ENCODE results near the gene WDR33.

Gene WDR33

DNA sequence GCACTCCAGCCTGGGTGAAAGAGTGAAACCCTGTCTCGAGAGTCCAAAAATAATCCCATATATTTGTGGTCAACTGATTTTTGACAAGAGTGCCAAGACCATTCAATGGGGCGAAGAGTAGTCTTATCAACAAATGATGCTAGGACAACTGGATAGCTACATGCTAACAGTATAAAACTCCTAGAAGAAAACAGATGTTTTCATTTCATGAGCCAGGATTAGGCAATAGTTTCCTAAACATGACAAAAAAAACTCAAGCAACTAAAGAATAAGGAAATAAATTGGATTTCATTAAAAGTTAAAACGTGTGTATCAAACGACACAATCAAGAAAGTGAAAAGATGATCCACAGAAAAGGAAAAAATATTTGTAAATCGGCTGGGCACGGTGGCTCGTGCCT lies 141.9 kb downstream of the WDR33 start:
- no peak for DNase-seq

DNA sequence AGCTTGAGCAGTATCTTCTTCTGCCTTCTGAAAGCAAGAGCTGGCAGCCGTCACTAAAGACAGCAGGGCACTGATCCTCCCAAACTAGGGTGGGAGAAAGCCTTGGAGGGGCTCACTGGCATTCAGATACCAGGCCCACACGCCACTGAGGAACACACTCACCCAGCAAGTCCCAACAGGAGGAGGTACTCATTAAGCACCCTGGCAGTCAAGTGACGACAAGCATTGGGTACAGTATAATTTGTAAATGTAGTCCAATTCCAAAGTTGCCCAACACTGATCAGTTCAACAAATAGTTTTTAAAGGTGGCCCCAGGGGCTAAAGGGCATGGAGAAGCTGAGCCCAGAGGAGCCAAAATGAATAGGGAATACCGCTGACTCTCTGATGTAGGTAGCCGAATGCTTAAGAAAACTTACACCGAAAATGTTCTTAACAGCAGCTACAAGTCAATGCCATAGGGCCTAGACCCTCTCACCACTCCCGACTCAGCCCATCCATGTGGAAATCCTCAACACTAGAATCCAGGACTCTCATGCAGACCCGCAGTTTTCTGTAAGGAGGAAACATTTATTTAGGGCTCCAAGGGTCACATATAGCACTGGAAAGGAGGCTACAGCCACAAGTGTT lies 145.6 kb downstream of the WDR33 start:
- no peak for DNase-seq

DNA sequence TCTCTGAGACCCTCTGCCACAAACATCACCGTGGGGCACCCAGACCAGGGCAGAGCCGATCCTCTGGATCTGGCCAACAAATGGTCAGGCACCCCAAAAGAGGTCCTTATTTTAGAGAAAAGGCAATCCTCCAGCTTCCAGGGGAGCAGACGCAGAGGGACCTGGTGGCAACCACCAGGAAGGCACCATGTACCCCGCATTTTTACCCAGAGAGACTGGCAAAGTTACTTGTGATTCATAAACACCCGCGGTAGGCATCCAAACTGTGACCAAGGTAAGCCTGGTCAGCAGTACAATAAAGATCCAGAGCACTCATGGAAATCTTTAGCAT lies 146.1 kb downstream of the WDR33 start:
- DNase-seq: no peak

DNA sequence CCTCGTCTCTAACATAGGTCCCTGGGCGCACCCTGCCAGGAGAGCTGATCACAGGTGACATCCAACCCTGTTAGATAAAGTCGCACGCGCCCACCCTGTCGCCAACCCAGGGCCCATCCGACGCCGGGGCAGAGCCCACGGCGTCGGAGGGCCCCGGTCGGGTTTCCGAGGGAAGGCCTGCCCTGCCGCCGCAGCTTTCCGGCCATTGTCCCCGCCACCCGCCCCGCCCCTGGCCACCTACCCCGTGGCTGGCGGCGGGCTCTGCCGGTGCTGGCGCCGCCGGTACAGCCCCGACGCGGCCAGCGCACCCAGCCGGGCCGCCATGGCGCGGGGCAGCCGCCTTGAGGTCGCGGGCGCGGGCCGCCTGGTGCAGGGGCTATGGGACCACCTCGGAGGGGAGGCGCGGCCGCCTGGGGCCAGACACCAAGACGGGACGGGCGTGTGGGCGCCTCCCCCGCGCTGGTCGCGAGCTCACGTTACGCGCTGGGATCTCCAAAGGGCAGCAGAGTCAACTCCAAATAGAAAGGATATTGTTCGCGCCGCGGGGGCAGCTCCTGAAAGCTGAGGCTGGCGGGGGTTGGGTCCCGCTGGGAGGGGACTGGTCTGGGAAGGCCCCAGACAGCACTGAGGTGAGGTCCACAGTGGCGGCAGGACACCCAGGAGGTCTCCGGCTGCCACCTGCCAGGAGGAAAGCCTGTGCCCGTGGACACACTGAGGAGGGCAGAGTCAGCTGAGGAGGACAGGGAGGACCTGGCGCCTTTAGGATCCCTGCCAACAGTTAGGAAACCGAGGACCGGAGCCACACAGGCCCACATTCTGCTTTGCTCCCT lies 146.7 kb downstream of the WDR33 start:
- no peak for DNase-seq

DNA sequence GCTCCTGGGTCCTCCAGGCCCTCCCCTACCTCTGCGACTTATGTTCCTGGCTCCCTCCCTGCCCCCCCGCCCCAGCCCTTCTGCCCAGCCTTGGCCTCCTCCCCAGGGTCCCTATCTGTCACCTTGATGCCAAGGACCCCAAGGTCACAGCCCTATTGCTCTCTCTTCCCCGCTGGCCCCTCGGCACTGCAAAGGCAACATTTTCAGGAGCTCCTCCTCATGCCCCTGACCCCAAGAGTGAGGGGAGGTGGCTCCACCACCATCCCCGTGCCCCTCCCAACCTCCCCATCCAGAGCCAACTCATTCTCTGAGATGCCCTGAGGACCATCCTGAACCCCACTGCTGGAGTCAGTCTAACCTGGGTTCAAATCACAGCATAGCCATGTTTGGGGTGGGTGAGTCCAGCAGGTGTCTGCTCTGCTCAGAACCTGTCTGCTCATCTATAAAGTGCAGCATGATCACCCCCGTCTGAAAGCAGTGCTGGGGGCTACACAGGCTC lies 147.4 kb downstream of the WDR33 start:
- no peak for DNase-seq

DNA sequence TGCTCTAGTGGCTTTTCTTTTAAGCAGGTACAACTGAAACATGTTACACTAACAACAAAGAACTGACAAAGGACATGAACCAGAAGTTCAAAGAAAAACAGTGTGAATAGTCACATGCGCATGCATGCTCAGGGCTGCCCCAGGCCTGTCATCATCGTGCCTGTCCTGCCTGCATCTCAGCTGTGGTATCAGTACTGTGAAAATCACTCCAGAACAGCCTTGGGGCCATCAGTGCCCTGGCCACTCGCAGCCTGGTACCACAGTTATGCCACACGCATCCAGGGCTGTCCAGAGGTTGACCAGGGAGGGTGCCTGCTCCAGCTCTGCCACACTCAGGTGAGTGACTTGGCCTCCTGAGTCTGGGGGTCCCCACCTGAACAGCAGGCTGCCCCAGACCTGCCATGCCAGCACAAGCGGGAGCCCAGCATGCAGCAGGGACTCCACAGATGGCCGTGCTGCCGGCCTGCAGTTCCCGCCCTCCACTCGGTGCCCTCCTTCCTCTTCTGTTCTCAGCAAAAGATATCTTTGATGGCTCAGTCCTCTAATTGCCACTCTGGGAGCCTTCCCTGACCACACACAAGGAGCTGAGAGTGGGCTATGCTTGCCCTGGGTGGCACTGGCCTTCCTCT lies 147.9 kb downstream of the WDR33 start:
- no peak for DNase-seq

DNA sequence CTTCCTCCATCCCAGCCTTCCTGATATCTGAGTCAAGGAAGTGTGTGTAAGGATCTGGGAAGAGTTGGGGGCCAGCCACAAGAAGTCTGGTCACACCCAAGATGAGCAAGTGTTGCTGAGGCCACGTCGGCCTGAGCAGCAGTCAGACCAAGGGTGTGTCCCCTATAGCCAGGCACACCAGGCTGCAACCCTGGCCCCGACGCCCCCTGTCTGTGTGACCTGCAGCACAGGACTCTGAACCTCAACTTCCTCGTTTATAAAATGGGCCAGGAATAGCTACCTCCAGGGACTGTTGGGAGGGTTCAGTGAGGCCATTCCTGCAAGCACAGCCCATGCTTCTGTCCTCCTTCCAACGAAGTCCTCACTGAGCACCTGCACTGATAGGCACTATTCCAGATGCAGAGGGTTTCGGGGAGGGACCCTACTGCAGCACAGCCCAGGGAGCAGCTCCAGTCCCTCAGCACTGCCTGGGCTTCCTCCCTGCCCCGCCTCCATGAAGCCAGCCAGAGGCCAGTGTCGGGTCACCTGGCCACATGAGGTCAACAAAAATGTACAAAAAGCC lies 148.9 kb downstream of the WDR33 start:
- DNase-seq: no peak

DNA sequence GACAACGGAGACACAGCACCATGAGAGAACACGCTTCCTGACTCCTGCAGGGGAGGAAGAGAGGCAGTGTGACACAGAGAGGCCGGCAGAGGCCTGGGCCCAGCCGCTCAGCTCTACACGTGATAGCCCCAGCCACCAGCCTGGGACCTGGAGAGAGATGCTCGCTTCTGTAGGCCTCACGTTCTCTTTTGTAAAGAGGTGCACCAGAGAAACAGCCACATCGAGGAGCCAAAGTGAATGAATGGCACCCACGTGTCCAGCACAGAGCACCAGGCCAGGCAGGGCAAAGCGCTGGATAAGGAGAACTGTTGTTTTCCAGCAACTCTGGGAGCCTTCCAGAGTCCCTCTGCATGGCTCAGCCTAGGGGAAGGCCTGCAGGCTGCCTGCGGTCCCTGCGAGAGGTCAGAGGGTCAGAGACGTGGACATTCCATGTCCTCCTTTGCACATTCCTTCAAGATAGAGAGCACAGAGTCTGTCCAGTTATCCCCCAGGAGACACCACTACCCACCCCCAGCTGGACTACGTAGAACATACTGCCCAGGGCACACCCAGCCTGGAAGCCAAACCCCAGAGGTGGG lies 149.8 kb downstream of the WDR33 start:
- DNase-seq: no peak

DNA sequence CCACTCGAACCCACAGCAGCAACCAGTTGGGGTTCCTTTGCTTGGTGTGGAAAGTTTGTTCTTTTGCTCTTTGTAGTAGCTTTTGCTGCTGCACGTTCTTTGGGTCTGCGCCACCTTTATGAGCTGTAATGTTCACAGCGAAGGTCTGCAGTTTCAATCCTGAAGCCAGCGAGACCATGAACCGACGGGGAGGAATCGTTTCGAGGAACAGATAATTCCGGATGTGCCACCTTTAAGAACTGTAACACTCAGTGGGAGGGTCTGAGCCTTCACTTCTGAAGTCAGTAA lies 150.7 kb downstream of the WDR33 start:
- DNase-seq: no peak

DNA sequence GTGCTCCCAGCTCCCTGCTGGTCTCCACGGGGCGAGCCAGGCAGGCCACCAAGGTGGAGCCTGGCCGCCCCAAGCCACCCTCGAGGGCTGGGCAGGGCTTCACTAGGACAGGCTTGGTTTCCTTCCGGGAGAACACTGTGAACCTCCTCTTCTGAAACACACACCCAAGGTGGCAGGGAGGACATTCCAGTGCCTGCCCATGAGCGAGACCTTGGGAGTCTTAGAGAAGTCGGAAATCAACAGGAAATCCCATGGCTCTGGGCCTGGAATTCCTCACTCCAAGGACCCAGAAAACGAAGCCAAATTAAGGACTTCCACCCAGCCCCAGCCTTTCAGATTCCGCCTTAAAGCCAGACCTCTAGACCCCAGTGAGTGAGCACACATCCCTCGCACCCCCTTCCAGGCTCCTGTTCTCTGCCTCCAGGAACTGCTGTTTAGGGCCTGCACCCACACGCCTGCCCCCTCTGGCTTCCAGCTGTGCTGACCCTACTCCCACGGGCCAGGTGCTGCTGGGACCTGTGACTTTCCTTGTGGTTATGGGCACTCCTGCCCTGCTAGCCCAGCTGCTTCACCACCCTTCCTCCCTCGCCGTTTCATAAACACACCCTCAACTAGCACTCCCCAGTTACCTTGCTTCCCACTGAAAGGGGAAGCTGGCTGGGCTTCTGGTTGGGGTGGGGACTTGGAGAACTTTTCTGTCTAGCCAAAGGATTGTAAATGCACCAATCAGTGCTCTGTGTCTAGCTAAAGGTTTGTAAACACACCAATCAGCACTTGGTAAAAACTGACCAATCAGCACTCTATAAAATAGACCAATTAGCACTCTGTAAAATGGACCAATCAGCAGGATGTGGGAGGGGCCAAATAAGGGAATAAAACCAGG lies 151.3 kb downstream of the WDR33 start:
- no peak for DNase-seq

DNA sequence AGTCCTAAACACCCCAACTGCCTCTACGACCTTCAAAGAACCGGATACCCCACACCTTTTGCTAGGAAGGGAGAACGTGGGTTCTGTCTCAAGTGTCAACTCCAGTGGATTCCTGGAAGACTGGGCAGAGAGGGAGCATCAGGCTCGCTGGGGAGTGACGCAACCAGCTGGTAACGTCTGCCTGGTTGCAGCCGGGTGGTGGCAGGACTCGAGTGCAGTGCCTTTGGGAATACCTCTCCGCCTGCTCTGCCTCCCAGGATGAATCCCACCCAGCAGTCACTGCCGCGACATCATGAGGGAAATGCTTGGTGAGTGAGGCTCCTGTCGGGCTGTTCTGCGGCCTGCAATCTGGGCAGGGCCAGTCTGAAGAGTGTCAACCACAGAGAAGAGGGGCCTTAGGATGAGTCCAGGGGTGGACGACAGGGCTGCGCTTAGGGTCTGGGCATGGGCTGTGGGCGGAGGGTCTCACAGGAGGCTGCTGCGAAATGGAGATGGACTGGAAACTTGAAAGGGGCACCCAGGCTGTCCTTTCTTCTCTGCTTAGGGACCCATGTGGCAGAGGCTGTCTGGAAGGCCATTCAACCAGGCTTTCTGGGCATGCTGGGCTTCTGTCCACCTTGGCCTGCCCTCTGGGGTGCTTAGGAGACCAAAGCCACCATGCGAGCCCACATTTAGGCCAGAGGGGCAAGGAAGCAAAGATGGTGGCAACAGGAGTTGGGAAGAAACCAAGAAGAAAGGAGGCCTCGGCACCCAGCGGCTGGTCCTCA lies 152.1 kb downstream of the WDR33 start:
- DNase-seq: no peak

DNA sequence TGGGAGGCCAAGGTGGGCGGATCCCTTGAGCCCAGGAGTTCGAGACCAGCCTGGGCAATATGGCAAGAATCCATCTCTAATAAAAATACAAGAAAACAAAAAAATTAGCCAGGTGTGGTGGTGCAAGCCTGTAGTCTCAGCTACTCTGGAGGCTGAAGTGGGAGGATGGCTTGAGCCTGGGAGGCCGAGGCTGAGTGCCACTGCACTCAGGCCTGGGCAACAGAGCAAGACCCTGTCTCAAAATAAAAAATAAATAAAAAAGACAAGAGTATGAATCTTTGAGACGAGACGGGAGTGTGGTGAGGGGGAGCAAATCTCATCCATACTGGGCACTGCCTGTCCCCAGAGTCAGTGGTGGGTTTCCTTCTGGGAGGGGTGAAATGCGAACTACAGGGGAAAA lies 152.8 kb downstream of the WDR33 start:
- DNase-seq: no peak

DNA sequence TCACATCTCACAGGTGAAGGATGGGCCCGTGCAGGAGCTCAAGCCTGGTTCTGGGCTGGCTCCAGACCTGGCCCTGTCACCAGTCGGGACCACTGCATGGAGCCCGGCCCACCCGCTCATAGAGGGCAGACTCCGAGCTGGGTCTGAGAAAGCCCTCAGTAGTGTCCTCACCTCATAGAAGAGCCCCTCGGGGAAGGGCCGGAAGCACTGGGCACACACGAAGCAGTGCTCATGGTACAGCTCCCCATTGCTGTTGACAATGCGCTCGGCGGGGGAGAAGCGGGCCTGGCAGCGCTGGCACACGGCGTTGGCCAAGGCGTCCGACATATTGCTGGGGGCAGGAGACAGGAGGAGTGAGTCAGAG lies 153.8 kb downstream of the WDR33 start:
- DNase-seq: no peak

DNA sequence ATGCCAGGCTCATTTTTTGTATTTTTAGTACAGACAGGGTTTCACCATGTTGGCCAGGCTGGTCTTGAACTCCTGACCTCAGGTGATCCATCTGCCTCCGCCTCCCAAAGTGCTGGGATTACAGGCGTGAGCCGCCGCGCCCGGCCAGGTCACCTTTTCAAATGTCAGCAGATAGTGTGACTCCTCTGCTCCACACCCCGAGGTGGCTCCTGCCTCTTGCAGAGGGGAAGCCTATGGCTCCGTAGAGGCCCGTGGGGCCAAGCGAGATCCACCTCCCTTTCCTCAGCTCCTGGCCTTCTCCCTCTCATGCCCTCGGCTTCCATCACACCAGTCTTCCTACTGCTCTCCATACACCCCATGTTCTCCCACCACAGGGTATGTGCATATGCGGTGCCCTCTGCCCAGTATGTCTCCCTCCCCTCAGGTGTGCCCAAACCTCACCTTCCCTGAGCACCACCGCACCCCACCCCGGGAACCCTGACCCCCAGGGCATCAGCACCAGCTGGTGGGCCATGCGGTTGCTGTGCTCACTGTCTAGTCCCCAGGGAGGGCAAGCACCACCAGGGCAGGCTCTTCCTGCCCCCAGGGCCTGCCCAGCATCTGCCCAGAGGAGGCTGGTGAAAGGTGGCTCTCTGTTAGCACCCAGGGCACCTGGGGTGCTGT lies 154.3 kb downstream of the WDR33 start:
- DNase-seq: no peak

DNA sequence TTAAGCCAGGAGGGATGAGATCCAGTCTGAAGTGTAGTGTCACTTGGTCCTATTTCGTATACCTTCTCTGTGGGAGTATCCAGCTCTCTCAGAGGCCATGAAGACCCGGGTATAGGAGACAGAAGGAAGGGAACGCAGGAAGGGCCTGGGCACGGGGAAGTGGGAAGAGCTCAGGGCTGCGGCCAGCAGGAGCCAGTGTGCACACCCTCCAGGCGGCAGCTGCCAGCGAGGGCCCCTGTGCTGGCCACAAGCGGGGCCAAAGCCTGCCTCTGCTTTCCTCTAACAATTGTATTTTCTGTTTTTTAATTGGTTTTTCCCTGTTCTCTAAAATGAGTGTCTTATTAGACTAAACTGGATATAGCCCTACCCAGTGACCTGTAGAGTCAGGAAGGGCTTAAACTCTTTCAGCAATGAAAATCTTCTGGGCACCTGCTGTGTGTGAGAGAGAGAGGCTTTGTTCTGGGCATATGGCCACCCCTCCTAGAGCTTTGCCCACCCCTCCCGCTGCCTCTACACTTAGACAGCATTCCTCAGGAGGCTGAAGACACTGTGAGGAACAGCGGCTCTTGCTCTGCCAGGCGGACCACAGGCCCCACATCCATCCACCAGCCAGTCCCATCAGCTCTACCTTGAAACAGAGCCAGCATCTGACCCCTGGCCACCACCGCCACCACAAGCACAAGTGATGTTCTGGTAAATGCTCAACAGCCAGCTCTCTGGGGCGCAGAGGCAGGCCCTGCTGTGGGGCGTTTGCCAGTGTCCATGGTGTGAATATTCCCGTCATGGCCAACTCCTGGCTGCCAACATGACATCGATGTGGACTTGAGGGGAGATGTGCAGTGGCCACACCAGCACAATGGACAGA lies 155.5 kb downstream of the WDR33 start:
- DNase-seq: no peak

DNA sequence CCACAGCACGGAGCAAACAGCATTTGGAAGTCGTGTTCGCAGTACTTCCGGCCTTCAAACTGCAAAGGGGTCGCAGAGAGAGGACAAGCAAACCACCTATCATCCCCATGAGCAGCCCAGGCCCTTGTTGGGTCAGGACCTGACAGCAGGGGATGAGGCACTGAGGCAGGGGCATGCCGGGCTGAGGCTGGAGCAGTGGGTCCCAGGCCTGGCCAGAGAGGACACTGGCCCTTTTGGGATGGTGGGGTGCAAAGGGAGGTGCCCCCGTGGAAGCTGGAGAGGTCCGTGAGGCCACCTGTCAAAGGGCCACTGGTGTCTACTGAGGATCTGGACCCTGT lies 156.2 kb downstream of the WDR33 start:
- DNase-seq: no peak

DNA sequence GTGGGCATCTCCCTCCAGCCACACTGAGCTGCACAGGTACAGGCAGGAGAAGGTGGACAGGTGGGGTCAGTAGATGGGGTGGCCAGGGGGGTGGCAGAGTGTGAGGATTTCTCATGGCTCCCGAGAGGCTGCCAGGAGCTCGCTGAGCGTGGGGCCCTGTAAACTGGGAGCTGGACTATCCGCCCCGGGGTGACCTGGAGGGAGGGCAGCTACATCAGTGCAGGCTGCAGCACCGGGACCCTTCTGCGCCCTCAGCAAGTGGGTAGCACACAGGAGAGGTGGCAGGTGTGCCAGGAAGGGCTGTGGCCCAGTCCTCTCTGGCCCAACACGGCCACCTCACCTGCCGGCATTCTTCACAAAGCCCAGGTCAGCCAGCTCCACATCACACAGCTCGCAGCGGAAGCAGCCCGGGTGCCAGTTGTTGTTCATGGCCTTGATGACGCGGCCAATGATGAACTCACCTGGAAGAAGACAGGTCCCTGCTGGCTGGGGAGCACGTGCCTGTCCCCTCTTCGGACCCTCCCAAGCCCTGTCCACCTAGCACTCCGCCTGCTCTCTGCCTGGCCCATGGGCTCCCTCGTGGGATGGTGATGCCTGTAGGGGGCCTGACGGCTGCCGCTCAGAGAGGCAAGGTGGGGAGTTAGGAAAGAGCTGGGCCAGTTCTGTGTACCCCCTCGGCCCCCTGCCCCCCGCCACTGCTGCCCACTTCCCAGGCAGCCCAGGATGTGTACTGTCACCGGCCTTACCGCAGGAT lies 156.7 kb downstream of the WDR33 start:
- no peak for DNase-seq

DNA sequence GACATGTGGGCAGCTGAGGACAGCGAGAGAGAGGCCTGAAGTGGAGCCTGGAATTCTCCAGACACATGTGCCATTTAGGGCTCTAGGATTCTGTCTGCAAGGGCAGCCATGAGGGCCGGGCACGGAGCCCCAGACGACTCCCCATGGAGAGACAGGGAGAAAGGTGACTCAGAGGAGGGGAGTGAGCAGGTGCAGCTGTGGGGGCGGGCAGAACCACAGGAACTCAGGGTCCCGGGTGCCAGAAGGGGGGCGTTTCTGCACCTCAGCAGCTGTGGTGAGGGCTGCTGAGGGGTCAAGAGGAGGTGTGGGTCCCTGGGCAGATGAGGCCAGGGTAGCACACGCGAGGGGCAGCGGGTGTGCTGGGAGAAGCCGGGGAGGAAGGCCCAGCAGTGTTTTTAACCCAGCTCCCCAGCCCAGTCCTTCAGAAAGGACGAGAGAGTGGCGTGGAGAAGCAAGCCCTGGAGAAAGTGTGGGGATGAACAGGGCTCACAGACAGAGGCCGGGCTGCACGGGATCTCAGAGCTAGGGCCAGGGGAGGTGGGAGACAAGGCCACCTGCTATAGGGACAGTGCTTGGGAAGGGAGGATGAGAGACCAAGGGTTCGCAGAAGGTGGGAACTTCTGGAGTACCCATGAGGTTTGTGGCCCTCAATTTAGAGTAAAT lies 157.4 kb downstream of the WDR33 start:
- no peak for DNase-seq

DNA sequence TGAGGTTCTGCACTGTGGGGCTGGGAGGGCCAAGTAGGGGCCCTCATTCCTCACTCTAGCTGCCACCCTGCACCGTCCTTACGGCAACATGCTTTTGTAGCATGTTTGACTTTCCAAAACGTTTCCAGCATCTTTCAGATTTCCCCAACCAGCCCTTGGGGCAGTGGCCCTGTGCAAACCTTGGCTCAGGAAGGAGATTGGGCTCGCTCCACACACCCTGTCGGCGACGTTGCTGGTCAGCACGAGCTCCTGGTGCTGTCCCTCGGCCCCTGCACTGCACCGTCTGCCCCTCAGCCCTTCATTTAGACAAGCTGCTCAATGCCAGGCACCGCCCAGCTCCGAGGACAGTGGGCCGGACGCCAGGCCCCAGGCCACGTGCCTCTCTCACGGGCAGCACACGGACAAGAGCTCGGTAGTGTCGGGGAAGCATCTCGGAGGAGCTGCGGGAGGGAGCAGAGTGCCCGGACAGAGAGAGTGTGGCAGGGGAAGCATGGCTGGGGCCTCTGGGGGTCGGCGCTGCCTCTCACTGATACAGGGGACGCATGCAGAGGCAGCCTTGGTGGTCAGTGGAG lies 158.1 kb downstream of the WDR33 start:
- no peak for DNase-seq

Data from activated CD4-positive, alpha-beta T cell treated with anti-CD3 and anti-CD28 coated beads, Interleukin-2, Interleukin-6, amounts not matched to agents 100 ng/mL and 50 ng/mL, durations not matched to agents 16 hours and 8 hours (primary cell).